GM12878 (cell line): ENCODE results near the gene CHID1. TPM values are rescaled to one million over a fixed set of nuclear protein-coding genes. Genes with fewer than 3 reads are reported as not detected.

Source experiments
- ATAC-seq: fragments of 200-7000 bp; cut with Tn5 transposase; 3 replicates; pipeline ENCODE4 v1.9.1; 2020; ENCODE audit warnings: mild to moderate bottlenecking, moderate library complexity
- BruUV-seq: library from RNA; stranded (reverse); fragments of 400-500 nt; replicated peaks from 2 replicates; lab custom pipeline; 2021; lab: Mats Ljungman, UMichigan
- CTCF ChIA-PET: fragments of 300-600 bp; sonication (Branson Sonifier 250); formaldehyde crosslinking; extraction: SDS; loops from one replicate; lab custom pipeline; 2021; ENCODE audit warnings: inconsistent platforms; lab: Yijun Ruan, JAX
- POLR2A ChIA-PET: fragments of 350-600 bp; formaldehyde crosslinking; extraction: SDS; loops from one replicate; lab custom pipeline; 2021; ENCODE audit warnings: inconsistent platforms; lab: Charles Lee
- RAD21 ChIA-PET: fragments of 300-600 bp; sonication (Branson Sonifier 250); formaldehyde crosslinking; loops from one replicate; lab custom pipeline; 2023; ENCODE audit warnings: antibody characterized with exemption; ENCODE audit not compliant: unreplicated experiment; lab: Charles Lee
- SMC1A ChIA-PET: fragments of 300-600 bp; sonication (Branson Sonifier 250); formaldehyde crosslinking; loops from one replicate; lab custom pipeline; 2023; ENCODE audit not compliant: unreplicated experiment, uncharacterized antibody; lab: Charles Lee
- DNase-seq: peaks from one replicate; pipeline ENCODE4 v3.0.0-alpha.2; 2011; ENCODE audit warnings: low read depth, low spot score
- FAIRE-seq: peaks from 3 replicates; lab custom pipeline; 2011; peaks lifted over from hg19 to GRCh38; lab: Jason Lieb, UNC
- H2AFZ ChIP-seq: 2 replicates; pipeline ENCODE4 v1.6.0; 2011; ENCODE audit warnings: low read depth, low read length, control low read depth; ENCODE audit not compliant: control insufficient read depth
- H3K27ac ChIP-seq: 2 replicates; pipeline ENCODE4 v1.5.1; 2011; ENCODE audit warnings: control low read depth; ENCODE audit not compliant: control insufficient read depth, insufficient read depth
- H3K27me3 ChIP-seq, 2 experiments: replicated peaks in 1 of 2; 2 replicates each; pipeline versions ENCODE4 v1.6.0 to v1.6.1; 2011; ENCODE audit warnings: low read length in 1 of 2; ENCODE audit not compliant: control insufficient read depth in 2 of 2, insufficient read depth in 2 of 2
- H3K36me3 ChIP-seq, 2 experiments: 2 replicates each; pipeline ENCODE4 v1.5.1; 2011; ENCODE audit warnings: low read length in 1 of 2; ENCODE audit not compliant: control insufficient read depth in 2 of 2, insufficient read depth in 2 of 2
- H3K4me1 ChIP-seq: 2 replicates; pipeline ENCODE4 v1.6.1; 2011; ENCODE audit warnings: mild to moderate bottlenecking, low read length, moderate library complexity, mixed read lengths; ENCODE audit not compliant: control insufficient read depth, insufficient read depth
- H3K4me2 ChIP-seq: 2 replicates; pipeline ENCODE4 v1.6.0; 2011; ENCODE audit warnings: control low read depth; ENCODE audit not compliant: control insufficient read depth, insufficient read depth
- H3K4me3 ChIP-seq: fragments of 200-600 bp; sonication (generic); 2 replicates; pipeline ENCODE4 v1.5.1; 2016
- H3K79me2 ChIP-seq: 2 replicates; pipeline ENCODE4 v1.6.0; 2011; ENCODE audit warnings: low read length; ENCODE audit not compliant: control insufficient read depth, insufficient read depth
- H3K9ac ChIP-seq: 2 replicates; pipeline ENCODE4 v1.8.0; 2011; ENCODE audit warnings: low read length, control low read depth, mixed read lengths; ENCODE audit not compliant: control insufficient read depth, insufficient read depth
- H3K9me3 ChIP-seq: replicated peaks from 3 replicates; pipeline ENCODE4 v1.5.1; 2011; ENCODE audit warnings: mild to moderate bottlenecking, low read length; ENCODE audit not compliant: control insufficient read depth, insufficient read depth
- H4K20me1 ChIP-seq: 2 replicates; pipeline ENCODE4 v1.6.0; 2011; ENCODE audit not compliant: control insufficient read depth, insufficient read depth
- POLR2A ChIP-seq: IDR thresholded peaks from 2 replicates; pipeline ENCODE4 v1.6.1; 2011; ENCODE audit warnings: low read depth, mild to moderate bottlenecking, low read length
- SMARCA5 ChIP-seq: fragments of 450-650 bp; IDR thresholded peaks from 2 replicates; pipeline ENCODE4 v1.6.1; 2017; ENCODE audit warnings: mild to moderate bottlenecking
- WGBS: methylation state at CpG from one replicate; pipeline ENCODE4 v1.1.6; 2016; ENCODE audit warnings: low lambda C conversion rate; ENCODE audit not compliant: insufficient replicate concordance, insufficient coverage; ENCODE audit errors: missing lambda C conversion rate; 5-methylcytosine and 5-hydroxymethylcytosine counted together
- in situ Hi-C: fragments of 300-500 bp; cut with MboI; formaldehyde crosslinking; loops from 9 replicates; pipeline ENCODE4 v1.14.3; 2018; ENCODE audit warnings: mixed read lengths
- intact Hi-C: fragments of 100-400 bp; cut with micrococcal nuclease; formaldehyde crosslinking; loops from one replicate; pipeline ENCODE4 v1.14.2; 2022; ENCODE audit not compliant: unreplicated experiment
- polyA plus RNA-seq, 11 experiments: library from polyadenylated mRNA; depleted of rRNA in 4 of 11; unstranded in 6 of 11; stranded (reverse) in 5 of 11; fragments of >200 nt; fragmentation: Nextera tagmentation in 4 of 11; fragmentation: Illumina TruSeq in 1 of 11; extraction: Ambion mirVana in 4 of 11; extraction: Trizol in 1 of 11; gene quantifications; 1 replicate in 1 of 11; 2 replicates in 10 of 11; pipeline versions ENCODE4 v1.2.1 to v1.2.3, GENCODE V29; 2011 to 2016; ENCODE audit warnings: inconsistent platforms in 2 of 11, missing spikeins in 2 of 11, low read depth in 1 of 11
- total RNA-seq, 4 experiments: library from RNA; depleted of rRNA in 3 of 4; stranded (reverse); fragments of >200 nt in 3 of 4; fragmentation: Illumina TruSeq in 1 of 4; extraction: Trizol in 1 of 4; gene quantifications; 2 replicates each; pipeline versions ENCODE4 v1.2.1 to v1.2.3, GENCODE V29; 2013 to 2021
- TF ChIP-seq, protein P1 (sequence below), 3 experiments: IDR thresholded peaks in 2 of 3; conservative IDR thresholded peaks in 1 of 3; 2 replicates each; pipeline ENCODE4 v1.5.1; 2011; ENCODE audit warnings: low read depth in 3 of 3, low read length in 3 of 3, mild to moderate bottlenecking in 3 of 3, control low read depth in 2 of 3, moderate library complexity in 2 of 3, inconsistent platforms in 1 of 3, mixed read lengths in 1 of 3; ENCODE audit not compliant: control insufficient read depth in 2 of 3, insufficient read depth in 1 of 3; ENCODE audit errors: extremely low read depth in 1 of 3

The CHID1 gene
- total and polyA plus RNA-seq, 10 of the 15 experiments (the other 5 are each of a cell fraction or from before 2014, with no cell fraction given): 4.8 to 75.2 (median 30.1) TPM

- FAIRE-seq: no peak
- intact Hi-C loops: loop anchor here (5.0 kb wide), 1 partner anchor 72 kb away; the partner anchor contains the start of gene CHID1
- Histone ChIP-seq H3K9ac (no peak overlapping the region; the same call in 1 of the 2 replicates), H3K36me3 (peaks cover 0 to 25% of the 10 kb centered on the region in 2 experiments; a peak in 2 of 4 replicates), H3K27me3 (no peaks in the 10 kb centered on the region), H3K9me3 (no peaks in the 10 kb centered on the region), H4K20me1 (no peaks in the 10 kb centered on the region; the same call in 1 of the 2 replicates), H3K4me2 (peak overlapping the region; percentile 95; the same call in 1 of the 2 replicates), H2AFZ (no peak overlapping the region), H3K4me3 (no peak overlapping the region), H3K4me1 (peaks cover 15% of the 10 kb centered on the region), H3K79me2 (peaks cover 20% of the 10 kb centered on the region), H3K27ac (no peak overlapping the region)
- in situ Hi-C loops: loop anchor here (10.0 kb wide), 2 partner anchors 215 to 1015 kb away; partner anchors contain the start of gene LSP1
- ChIA-PET POLR2A (interaction anchor here (1.2 to 4.0 kb wide), 4 partner anchors 10 to 34 kb away, joined by 3 to 21 read pairs (median 4); partner anchors contain the start of genes CRACR2B and PNPLA2), SMC1A (no interaction called here), RAD21 (interaction anchor here (0.8 to 0.9 kb wide), 2 partner anchors 17 to 21 kb away, joined by 3 read pairs; no protein-coding TSS in a partner anchor), CTCF (no interaction called here)
- no TSS peak for BruUV-seq
- ATAC-seq: no peak
- DNase-seq: no peak
- no peak for TF ChIP-seq SMARCA5
- peak; percentile 47; the same call in 1 of the 2 replicates for TF ChIP-seq POLR2A
- TF ChIP-seq, protein P1, sequence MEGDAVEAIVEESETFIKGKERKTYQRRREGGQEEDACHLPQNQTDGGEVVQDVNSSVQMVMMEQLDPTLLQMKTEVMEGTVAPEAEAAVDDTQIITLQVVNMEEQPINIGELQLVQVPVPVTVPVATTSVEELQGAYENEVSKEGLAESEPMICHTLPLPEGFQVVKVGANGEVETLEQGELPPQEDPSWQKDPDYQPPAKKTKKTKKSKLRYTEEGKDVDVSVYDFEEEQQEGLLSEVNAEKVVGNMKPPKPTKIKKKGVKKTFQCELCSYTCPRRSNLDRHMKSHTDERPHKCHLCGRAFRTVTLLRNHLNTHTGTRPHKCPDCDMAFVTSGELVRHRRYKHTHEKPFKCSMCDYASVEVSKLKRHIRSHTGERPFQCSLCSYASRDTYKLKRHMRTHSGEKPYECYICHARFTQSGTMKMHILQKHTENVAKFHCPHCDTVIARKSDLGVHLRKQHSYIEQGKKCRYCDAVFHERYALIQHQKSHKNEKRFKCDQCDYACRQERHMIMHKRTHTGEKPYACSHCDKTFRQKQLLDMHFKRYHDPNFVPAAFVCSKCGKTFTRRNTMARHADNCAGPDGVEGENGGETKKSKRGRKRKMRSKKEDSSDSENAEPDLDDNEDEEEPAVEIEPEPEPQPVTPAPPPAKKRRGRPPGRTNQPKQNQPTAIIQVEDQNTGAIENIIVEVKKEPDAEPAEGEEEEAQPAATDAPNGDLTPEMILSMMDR (IDR thresholded peaks at IDR 0.05 in 2 of 3, conservative IDR thresholded peaks at IDR 0.05 in 1 of 3; ENCODE audit: control insufficient read depth in 2 of 3, extremely low read depth in 1 of 3, insufficient read depth in 1 of 3, low read depth in 3 of 3, low read length in 3 of 3): peak in 2 of 3 experiments; percentile 28 to 33; a peak in 1 of 6 replicates
- 91% methylated on average over 25 of the region's 25 CpGs for WGBS
Measured at GRCh38 chr11:839875-840617, 70.6 kb downstream of the CHID1 start.
